AG20443 (cell line): ENCODE data around the gene CFAP410.
A peak's percentile ranks its signal among the peaks of the same experiment; 100 is the strongest.

Experiments used
- DNase-seq: peaks from one replicate; pipeline ENCODE4 v3.0.0; 2012; ENCODE audit warnings: low spot score, mixed read lengths

Gene CFAP410

GRCh38 chr21:44338971-44339910, at the start of gene CFAP410:
TSS of gene CFAP410 (minus strand) at chr21:44339390. CDS start at chr21:44339194, 196 bp downstream.
- peak; percentile 99 for DNase-seq

DNA sequence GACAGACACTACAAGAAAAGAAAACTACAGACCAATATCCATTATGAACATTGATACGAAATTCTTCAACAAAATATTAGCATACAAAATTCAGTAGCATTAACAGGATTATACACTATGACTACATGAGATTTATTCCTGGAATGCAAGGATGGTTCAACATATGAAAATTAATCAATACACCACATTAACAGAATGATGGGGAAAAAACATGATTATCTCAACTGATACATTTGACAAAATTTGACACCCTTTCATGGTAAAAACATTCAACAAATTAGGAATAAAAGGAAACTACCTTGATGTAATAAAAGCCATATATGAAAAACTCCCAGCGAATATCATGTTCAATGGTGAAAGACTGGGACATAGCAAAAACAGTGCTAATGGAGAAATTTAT, 45.8 kb upstream of the CFAP410 start:
- DNase-seq, result no peak

DNA sequence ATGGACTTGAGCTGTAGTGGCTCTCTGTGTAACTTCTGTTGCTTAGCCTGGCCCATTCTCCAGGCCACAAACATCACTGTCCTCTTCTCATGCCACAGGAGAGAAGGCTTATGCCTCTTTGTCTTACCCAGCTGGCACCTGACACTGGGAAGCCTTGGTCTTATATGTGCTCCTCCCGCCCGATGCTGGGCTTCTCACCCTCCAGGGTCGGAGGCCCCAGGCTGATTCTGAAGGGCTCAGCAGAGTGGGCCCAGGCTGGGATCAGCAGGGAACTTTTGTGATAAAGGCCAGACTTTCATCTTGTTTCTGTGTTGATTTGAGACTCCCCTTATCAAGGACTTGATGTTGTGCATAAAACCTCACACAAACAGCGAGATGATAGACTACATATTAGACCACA, 44.0 kb upstream of the CFAP410 start:
- DNase-seq, result no peak

- DNase-seq, result no peak
These were observed 43.3 kb upstream of the CFAP410 start for GRCh38 chr21:44382536-44382935.

DNA sequence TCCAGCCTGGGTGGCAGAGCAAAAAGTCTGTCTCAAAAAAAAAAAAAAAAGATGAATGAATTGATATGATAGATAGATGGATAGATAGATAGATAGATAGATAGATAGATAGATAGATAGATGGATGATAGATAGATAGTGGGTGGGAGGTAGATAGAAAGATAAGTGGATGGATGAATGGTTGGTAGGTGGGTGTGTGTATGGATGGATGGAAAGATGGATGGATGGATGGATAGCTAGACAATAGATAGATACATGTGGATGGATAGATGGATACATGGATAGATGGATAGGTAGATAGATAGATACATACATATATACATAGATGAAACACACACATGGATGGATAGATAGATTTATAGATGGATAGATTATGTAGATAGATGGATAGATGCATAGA, 42.7 kb upstream of the CFAP410 start:
- no peak for DNase-seq

DNA sequence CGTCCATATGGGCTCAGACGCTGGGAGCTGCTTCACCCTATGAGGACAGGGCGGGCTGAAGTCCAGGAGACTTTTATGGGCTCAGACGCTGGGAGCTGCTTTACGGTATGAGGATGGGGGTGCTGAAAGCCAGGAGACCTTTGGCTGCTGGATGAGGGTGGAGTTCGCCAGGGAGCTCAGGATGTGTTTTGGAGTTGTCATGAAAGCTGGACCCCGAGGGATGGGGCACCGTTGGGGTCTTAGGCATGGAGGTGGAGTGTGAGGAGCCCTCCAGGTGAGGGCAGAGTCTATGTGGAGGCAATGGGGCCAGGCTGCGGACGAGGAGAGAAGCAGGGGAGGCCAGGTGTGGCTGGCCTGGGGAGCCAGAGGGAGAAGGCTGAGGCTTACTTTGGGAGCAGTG, 41.7 kb upstream of the CFAP410 start:
- DNase-seq, result no peak

DNA sequence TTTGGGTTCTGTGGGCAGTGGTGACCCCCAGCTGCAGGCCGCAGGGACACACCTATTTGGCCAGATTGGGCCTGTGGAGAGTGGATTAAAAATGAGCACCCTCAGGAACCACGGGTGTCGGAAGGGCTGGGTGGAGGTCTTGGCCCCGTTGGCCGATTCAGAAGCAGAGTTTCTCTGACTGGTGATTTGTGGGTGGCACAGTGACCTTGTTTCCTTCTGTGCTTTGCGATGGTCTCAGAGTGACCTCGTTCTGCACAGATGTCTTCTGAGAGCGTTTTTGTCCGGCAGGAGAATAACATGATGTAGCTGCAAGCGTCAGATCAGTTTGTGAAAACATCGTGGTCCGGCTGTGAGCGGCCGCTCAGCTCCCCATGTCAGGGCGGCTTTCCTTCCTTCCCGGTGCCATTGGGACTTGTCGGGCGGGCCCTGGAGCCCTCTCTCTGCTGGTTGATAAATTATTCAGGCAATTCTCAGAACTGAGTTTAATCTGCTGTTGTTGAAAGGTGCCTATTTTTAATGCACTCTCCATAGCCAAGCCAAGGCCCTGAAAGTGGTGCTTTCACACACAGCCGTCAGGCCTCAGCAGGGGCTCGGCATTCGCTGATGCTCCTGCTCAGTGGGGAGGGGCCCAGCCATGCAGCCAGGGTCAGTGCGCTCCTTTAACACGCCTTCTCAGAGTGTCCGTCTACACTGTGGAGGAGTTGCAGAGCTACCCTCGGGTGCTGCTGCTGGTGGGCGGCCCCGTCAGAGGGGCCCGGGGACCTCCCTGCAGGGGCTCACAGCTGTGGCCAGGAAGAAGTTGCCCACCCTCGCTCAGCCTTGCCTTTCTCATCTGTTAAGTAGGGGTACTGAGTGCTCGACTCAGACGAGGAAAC, 41.0 kb upstream of the CFAP410 start:
- DNase-seq, result peak; percentile 8

GRCh38 chr21:44379515-44379848, 40.3 kb upstream of the CFAP410 start:
- peak; percentile 5 for DNase-seq

GRCh38 chr21:44378646-44379514, 39.7 kb upstream of the CFAP410 start:
- peak; percentile 7 for DNase-seq

GRCh38 chr21:44377922-44378645, 38.9 kb upstream of the CFAP410 start:
- DNase-seq, result no peak

DNA sequence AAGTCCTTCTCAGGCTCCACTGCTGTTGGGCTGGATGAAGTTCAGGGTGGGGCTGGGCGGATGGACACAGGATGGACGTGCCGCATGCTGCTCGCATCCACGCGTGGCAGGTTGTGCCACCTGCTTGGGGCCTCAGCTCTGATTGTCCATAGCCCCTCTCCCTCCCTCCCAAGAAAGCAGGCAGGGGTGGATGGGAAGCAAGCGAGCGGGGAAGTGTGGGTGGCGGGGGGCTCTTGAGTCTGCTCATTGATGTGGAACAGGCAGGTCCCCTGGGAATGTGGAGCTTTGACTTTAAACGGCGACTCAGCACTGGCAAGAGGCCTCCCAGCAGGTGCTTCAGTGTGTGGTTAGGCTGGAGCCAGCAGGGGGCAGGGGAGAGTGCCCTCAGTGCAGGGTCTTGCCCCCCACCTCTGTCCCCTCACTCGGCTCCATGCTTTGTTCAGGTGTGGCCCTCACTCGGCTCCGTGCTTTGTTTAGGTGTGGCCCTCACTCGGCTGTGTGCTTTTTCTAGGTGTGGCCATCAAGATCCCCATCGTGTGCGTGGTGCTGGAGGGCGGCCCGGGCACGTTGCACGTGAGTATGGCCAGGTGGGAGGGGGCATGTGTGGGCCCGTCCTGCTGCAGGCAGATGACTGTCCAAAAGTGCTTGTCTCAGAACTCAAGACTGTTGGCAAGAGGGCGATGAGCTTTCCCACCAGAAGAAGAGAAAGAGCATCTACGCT, 38.2 kb upstream of the CFAP410 start:
- DNase-seq, result peak; percentile 9

DNA sequence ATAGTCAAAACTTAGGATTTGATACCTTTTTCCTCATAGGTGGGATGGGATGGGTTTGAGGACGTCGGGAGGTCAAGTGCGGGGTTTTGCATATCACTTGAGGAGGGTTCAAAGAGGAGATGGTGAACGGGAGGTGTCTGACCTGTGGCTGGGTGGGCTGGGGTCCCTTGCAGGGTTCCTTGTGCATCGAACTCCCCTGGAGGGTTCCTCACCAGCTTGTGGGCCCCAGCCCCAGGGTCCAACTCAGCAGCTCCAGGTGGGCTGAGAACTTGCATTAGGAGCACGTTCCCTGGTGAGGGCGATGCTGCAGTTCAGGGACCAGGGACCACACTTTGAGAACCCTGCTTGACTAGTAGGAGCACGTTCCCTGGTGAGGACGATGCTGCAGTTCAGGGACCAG, 37.4 kb upstream of the CFAP410 start:
- DNase-seq, result no peak

DNA sequence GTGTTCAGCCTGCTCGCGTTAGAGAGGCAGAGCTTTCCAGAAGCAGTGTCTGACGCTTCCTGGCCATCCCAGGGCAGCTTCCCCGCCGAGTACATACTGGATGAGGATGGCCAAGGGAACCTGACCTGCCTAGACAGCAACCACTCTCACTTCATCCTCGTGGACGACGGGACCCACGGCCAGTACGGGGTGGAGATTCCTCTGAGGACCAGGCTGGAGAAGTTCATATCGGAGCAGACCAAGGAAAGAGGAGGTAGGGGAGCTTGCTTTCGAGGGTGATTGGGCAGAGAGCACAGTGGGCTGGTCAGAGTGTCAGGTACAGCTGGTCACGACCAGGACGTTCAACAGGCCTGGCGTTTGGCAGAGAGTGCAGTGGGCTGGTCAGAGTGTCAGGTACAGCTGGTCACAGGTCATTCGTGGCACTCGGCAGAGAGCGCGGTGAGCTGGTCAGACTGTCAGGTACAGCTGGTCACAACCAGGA, 36.6 kb upstream of the CFAP410 start:
- peak; percentile 7 for DNase-seq

DNA sequence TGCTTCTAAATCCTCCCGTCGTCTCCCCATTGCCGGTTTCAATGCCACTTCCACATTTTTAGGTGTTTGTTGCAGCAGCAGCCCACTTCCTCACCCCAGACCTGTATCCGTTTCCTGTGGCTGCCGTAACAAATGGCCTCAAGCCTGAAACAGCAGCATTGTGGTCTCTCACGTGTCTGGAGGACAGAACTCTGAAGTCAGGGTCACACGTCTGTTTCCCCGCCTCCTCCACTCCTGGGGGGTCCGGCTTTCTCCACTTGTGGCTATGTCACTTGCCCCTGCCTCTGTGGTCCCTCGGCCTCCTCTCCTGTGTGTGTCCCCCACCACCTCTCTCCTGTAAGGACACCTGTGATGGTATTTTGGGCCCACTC, 36.1 kb upstream of the CFAP410 start:
- DNase-seq, result no peak

DNA sequence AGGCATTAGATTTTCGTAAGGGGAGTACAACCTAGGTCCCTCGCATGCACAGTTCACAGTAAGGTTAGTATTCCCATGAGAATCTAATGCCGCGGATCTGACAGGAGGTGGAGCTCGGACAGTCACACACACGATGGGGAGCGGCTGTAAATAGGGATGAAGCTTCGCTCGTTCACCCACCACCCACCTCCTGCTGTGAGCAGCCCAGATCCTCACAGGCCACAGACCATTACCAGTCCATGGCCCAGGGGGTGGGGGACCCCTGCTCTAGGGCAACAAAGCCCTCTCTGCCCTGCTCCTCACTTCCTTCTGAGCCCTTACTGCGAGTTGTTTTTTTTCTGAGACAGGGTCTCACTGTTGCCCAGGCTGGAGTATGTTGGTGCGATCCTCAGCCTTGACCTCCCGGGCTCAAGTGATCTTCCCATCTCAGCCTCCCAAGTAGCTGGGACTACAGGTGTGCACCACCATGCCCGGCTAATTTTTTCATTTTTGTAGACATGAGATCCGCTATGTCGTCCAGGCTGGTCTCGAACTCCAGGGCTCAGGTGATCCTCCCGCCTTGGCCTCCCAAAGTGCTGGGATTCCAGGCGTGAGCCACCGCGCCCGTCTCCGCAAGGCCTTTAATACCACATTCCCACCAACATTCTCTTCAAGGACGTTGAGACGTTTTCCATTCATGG, 35.6 kb upstream of the CFAP410 start:
- DNase-seq, result no peak

GRCh38 chr21:44372616-44373015, 33.4 kb upstream of the CFAP410 start:
- no peak for DNase-seq

DNA sequence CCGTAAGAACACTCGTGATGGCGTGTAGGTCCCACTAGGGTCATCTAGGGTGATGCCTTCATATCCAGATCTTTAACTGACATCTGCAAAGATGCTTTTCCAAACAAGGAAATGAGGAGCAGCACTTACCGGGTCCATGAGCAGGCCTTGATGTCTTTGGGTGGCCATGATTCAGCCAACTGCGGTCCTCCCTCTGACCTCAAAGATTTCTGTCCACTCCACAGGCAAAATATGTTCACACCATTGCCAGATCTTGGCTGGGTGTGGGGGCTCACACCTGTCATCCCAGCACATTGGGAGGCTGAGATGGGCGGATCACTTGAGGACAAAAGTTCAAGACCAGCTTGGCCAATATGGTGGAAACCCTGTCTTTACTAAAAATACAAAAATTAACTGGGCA, 32.4 kb upstream of the CFAP410 start:
- DNase-seq, result peak; percentile 4

- DNase-seq, result peak; percentile 8
These were observed 31.7 kb upstream of the CFAP410 start for GRCh38 chr21:44370786-44371410.

DNA sequence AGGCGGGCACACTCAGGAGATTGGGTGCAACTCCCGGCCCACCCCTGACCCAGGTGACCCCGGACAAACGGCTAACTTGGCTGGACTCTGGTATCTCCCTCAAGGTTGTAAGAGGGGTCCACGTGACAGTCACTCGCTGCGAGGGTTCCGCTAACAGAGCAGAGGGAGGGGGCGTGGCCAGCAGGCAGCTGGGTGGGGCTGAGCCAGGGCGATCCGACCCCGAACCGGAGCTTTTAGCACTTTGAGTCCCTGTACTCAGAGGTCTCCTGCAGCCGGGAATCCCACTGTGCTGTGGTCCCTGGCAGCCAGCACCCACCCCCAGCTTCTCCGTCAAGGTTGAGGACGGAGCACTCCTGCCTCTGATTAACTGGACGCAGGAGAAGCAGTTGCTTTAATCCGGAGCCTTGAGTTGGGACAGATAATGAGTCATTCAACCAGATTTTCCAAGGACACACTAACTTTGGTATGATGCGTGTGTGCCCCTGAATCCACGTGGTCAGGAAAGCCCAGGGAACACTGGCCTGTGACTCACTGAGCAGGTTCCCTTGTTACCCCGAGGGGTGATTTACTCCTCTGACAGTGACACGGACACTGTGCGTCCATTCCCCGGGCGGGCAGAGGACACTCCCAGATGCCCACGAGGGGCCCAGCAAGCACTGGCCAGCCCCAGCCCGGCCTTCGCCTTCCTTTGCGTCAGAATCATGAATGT, 31.0 kb upstream of the CFAP410 start:
- peak; percentile 63 for DNase-seq
